Measurements from ENCODE around the gene KY.

Gene KY

DNA sequence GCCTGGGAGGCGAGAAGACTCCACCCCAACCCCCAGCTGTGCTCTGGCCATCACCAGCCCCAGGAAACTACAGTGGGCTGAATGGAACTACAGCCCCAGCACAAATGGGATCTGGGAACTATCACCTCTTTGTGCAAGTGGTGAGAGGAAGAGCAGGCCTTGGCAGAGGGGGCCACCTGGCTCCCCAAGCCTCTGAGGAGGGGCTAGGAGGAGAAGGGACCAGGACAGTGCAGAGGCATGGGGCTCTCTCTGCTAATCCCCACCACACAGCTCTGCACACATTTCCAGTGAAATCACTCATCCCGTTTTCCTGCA lies 31.6 kb downstream of the KY start:
- no peak for DNase-seq (ENCODE audit: low read depth)

- no peak for DNase-seq (ENCODE audit: low read depth)
Observed at GRCh38 chr3:134618478-134619300, 32.1 kb downstream of the KY start.

- no peak for DNase-seq (ENCODE audit: low read depth)
Observed at GRCh38 chr3:134617608-134618477, 33.0 kb downstream of the KY start.

- no peak for DNase-seq (ENCODE audit: low read depth)
Observed at GRCh38 chr3:134615743-134616142, 35.1 kb downstream of the KY start.

DNA sequence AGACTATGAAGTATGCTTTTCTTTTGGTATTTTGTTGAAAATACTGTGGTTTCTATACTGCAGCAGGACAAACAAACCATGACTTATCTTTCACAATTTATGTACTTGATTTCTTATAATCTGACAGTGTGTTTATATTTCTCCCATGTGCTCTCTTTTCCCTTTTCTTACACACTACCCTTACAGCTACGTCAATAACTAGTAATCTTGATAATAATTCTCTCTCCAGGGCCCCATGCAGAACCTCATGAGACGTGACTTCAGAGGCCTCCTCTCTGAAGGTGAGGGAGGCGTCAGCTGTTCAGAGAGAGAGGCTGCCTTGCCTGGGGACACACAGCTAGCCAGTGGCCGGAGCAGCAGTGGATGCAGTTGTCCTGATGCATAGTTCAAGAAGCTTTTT lies 35.9 kb downstream of the KY start:
- DNase-seq (ENCODE audit: low read depth): no peak

- no peak for DNase-seq (ENCODE audit: low read depth)
Observed at GRCh38 chr3:134613006-134613520, 37.8 kb downstream of the KY start.

DNA sequence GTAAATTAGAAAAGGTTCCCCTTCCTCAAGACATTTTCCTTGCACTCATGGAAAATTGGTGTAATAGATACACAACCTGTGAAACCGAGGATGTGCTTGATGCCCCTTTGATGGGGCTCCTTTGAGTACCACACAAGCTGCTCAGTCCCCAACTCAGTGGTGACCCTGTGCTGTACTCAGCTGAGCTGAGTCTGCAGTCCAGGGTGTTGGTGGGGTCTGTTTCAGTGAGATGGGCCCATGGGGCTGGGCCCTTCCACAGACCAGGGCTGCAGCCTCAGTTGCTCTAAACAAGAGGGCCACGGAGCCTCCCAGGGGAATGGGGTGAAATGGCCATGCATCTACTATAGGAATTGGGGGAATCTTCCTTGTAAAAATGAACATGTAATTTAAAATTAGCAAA lies 39.3 kb downstream of the KY start:
- no peak for DNase-seq (ENCODE audit: low read depth)

DNA sequence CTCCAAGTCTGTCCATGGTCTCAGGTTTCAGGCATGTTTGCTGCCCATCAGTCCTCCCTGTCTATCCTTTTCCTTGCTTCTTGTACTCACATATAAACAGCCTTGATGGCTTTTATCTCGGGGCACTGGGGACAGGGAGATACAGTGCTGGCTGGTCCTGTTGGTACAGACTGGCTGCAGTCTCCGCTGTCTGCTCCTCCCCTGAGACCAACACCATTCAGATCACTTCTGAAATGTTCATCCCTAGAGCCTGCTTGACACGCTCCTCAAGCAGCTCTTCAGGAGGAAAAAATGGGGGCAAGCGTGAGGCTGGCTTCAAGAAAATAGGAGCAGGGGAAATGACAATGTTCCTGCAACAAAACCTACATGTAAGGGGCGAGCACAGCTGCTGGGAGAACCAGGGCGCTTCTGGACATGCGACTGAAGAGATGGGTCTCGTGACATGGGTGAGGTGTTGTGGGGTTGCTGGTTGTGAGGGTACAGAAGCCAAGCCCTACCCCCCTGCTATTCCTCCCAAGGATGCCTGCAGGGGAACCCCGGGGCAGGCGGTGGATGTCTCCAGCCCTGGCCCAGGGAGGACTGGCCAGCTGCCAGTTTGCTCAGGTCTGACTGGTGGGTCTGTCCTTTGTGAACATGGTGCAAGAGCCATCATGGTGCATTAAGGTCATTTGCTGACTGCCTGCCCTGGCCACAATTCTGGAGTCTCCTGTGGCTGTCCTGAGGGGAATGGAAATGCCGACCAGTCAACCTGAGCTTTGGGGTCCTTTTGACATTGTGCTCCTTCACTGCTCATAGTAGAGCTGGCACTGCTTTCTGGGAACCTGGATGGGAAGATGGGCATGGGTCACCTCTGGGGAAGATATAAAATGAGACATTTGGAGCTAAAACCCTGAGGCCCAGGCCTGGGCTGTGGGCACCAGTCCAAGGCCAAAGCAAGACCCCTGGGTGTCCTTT lies 40.1 kb downstream of the KY start:
- no peak for DNase-seq (ENCODE audit: low read depth)

DNA sequence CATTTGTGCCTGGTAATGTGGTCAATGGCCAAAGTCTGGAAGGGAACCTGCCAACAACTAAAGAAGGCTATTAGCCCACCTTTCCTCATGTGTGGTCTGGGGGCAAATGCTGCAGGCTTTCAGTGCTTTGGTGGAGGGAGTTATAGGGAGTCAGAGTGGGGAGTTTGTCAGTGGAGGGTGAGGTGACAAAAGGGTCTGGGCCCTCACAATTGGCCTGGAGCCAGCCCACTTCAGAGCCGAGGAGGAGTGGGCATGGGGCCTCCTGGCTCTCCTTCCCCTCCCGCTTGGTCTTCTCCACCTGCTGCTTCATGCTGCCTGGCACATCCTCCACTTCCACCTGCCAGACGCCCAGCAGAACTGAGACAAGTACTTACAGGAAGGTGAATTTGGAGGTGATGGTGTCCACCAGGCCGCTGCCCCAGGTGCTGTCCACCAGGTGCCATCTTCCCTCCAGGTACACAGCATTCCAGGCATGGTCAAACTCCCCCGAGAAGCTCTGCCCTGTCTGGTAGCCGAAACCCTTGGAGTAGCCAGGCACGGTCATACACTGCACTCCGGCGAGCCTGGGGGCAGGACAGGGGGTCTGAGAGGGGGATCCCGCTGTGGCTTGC lies 40.9 kb downstream of the KY start:
- no peak for DNase-seq (ENCODE audit: low read depth)

DNA sequence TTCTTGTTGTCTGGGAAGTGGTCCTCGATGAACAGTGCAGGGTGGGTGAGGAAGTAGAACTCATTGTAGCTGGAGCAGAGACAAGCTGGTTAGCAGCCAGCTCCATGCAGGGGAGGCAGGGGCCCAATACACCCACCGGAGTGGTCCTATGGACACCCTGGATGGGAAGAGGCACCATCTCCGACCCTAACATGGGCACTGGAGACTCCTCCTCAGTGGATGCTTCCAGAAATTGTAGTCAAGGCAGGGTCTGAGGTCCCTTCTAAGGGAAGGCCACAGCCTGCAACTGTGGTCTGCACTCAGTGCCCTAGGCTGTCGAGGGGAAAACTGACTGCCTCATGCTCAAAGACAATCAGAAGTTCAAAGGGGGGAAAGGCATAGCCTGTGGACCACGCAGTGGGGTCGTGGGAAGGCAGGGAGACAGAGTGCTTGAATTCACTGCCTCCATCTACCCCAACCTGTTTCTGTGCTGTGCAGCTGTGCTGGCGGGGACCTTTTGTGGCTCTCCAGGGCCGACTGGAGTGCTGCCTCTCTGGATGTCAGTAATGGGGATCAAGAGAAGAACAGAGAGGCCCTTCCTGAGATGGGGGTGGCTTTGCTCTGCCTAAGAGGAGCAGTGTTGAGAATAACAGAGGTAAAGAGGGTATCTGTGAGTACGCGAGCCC lies 41.9 kb downstream of the KY start:
- no peak for DNase-seq (ENCODE audit: low read depth)

DNA sequence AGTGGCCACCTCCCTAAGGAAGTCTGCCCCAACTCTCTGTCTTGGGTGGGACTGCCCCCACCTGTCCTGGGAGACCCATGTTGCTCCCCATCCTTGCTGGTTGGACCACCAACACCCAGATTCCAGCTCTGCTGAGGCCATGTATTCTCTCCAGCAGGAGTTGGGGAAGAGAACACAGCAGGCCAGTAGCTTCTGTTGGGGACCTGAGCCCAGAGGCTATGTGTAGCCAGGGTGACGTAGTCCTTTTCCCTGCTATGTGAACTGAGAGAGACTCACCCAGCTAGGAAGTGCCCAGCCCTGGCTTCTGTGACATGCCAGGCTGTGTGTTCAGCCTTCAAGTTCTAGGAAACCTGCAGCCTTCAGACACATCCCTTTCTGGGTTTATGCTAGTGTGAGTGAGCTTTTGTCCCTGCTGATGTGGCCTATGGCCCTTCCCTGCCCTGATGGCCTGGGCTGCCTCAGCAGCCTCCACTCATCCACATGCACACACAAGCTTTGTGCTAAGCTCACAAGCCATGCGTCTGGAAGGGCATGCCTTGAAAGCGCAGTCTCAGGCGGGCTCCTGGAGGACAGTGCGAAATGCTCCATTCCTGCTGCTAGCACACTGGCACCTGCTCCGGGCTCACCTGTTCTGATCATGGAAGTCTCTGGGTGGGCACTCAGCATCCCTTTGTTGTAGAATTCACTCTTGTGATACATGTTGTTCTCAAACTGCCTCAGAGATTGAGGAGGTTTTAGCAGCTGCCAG lies 42.6 kb downstream of the KY start:
- no peak for DNase-seq (ENCODE audit: low read depth)

DNA sequence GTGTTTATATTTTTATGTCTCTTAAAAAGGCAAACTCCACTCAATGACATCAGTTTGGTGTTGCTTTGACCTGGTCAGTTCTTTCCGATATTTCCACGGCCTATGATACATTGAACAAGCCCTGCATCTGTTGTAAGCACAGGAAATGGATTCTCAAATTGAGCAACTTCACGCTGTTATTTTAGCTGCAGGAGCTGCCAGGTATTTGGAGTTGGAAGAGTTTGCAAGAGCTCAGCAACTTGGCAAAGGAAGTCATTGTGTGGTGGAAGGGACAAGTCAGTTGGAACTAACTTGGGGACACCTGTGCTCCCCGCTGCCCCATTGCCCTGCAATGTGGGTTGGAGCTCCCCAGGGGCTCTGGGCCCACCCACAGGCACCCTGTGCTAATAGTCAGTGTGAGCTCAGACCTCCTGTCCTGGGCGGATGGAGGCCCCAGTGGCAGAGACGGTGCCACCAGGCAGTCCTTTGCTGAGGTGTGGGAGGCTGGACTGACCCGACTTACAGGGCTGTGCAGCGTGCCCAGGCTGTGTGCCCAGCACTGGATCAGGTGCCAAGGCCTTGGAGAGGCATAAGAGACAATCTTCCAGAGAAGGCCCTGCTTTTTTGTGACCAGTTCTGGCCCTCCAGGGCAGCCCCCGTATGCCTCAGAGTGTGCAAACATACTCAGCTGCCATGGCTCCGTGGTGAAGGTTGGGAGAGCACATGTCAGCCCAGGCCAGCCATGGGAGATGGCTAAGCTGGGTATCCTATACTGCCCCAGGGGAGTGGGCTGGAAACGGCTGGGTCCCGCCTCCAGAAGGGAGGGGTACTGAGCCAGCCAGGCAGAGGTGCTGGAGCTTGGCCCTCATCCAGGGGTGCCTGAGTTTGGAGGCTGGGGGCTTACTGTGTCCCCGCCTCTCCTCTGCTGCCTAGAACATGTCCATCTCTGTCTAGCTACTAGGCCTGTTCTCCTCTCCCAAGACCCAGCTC lies 43.5 kb downstream of the KY start:
- peak; percentile 12 for DNase-seq (ENCODE audit: low read depth)

GRCh38 chr3:134606033-134607025 lies 44.5 kb downstream of the KY start:
- no peak for DNase-seq (ENCODE audit: low read depth)

DNA sequence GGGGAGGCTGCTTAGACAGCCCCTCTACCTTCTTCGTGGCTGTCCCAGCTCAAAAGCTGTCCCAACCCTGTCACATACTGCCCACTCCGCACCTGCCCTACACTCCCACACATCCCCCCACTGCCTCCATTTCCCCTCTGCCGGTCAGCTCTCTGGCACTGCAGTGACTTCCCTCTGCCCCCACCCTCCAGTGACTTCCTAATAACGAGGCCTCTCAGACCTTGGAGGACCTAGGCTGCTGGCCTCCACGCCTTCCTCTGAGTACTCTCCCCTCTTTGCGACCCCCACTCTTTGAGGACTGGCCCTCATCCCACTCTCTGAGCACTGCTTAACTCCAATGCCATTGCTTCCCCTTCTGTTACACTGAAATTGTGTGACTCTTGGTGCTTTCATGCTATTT lies 45.3 kb downstream of the KY start:
- no peak for DNase-seq (ENCODE audit: low read depth)

- no peak for DNase-seq (ENCODE audit: low read depth)
Observed at GRCh38 chr3:134603956-134604355, 46.9 kb downstream of the KY start.

GRCh38 chr3:134603480-134603879 lies 47.3 kb downstream of the KY start:
- DNase-seq (ENCODE audit: low read depth): no peak

- DNase-seq (ENCODE audit: low read depth): no peak
Observed at GRCh38 chr3:134602440-134602814, 48.4 kb downstream of the KY start.
